GM18873 (cell line): Measurements from ENCODE around the gene LHPP.
"Not testable (repeated sequence)": the region's sequence is repeated elsewhere in the genome, so short reads cannot be mapped to it uniquely, and the experiment has no call there.

ENCODE experiments used
- ATAC-seq: cut with Tn5 transposase; IDR thresholded peaks from one replicate; pipeline ENCODE4 v1.9.1; 2021; ENCODE audit warnings: mild to moderate bottlenecking, moderate library complexity, moderate number of reproducible peaks; ENCODE audit not compliant: unreplicated experiment, low FRiP score

LHPP gene

GRCh38 chr10:124601431-124602120 lies 140.0 kb downstream of the LHPP start:
- ATAC-seq: no peak

GRCh38 chr10:124602121-124602561 lies 140.5 kb downstream of the LHPP start:
- no peak for ATAC-seq

GRCh38 chr10:124602646-124603365 lies 141.2 kb downstream of the LHPP start:
- no peak for ATAC-seq

- ATAC-seq: no peak
These were observed 142.0 kb downstream of the LHPP start for GRCh38 chr10:124603376-124604213.

GRCh38 chr10:124604214-124605000 lies 142.8 kb downstream of the LHPP start:
- no peak for ATAC-seq

GRCh38 chr10:124605001-124605370 lies 143.4 kb downstream of the LHPP start:
- no peak for ATAC-seq

- no peak for ATAC-seq
These were observed 143.8 kb downstream of the LHPP start for GRCh38 chr10:124605481-124605855.

- no peak for ATAC-seq
These were observed 144.5 kb downstream of the LHPP start for GRCh38 chr10:124605856-124606812.

- no peak for ATAC-seq
These were observed 145.2 kb downstream of the LHPP start for GRCh38 chr10:124606822-124607221.

GRCh38 chr10:124607693-124608092 lies 146.1 kb downstream of the LHPP start:
- no peak for ATAC-seq

- no peak for ATAC-seq
These were observed 146.6 kb downstream of the LHPP start for GRCh38 chr10:124608093-124608721.

- ATAC-seq: no peak
These were observed 148.1 kb downstream of the LHPP start for GRCh38 chr10:124609698-124610097.

GRCh38 chr10:124610186-124610585 lies 148.6 kb downstream of the LHPP start:
- ATAC-seq: not testable (repeated sequence)

- not testable (repeated sequence) for ATAC-seq
These were observed 149.2 kb downstream of the LHPP start for GRCh38 chr10:124610851-124611250.

GRCh38 chr10:124611738-124612137 lies 150.1 kb downstream of the LHPP start:
- ATAC-seq: no peak

- no peak for ATAC-seq
These were observed 151.2 kb downstream of the LHPP start for GRCh38 chr10:124612611-124613498.

- ATAC-seq: peak; percentile 47
These were observed 152.5 kb downstream of the LHPP start for GRCh38 chr10:124614003-124614659.
